Sigmoid colon (tissue), 7 donors: ENCODE measurements around the gene FAM227A. TPM values are rescaled to one million over a fixed set of nuclear protein-coding genes. Genes with fewer than 3 reads are reported as not detected.

Experiments used
- DNase-seq: peaks from one replicate; pipeline ENCODE4 v3.0.0-alpha.2; 2019
- H3K27ac ChIP-seq, 4 donors: fragments of 200-600 bp; sonication (generic); one replicate each; pipeline ENCODE4 v1.5.1; 2016 to 2019; ENCODE audit warnings: mild to moderate bottlenecking in 1 of 4
- H3K27me3 ChIP-seq, 3 donors: fragments of 200-600 bp; sonication (generic); one replicate each; pipeline ENCODE4 v1.5.1; 2019; ENCODE audit warnings: mild to moderate bottlenecking in 1 of 3
- H3K36me3 ChIP-seq, 4 donors: fragments of 200-600 bp; sonication (generic); one replicate each; pipeline ENCODE4 v1.5.1; 2016 to 2019
- H3K4me1 ChIP-seq, 4 donors: fragments of 200-600 bp; sonication (generic); one replicate each; pipeline ENCODE4 v1.5.1; 2017 to 2019
- H3K4me3 ChIP-seq, 4 donors: fragments of 200-600 bp; sonication (generic); one replicate each; pipeline ENCODE4 v1.5.1; 2017 to 2019; ENCODE audit warnings: mild to moderate bottlenecking in 2 of 4, moderate library complexity in 1 of 4
- H3K9me3 ChIP-seq, 4 donors: fragments of 200-600 bp in 3 of 4; sonication (generic) in 3 of 4; one replicate each; pipeline versions ENCODE4 v1.5.1 to v1.6.1; 2013 to 2019
- EP300 ChIP-seq, 4 donors: sonication (generic); formaldehyde crosslinking; IDR thresholded peaks; one replicate each; pipeline ENCODE4 v1.6.1; 2017; ENCODE audit warnings: antibody characterized with exemption in 4 of 4
- POLR2A ChIP-seq, 2 donors: fragments of 450-650 bp; IDR thresholded peaks; one replicate each; pipeline ENCODE4 v1.6.1; 2016; ENCODE audit warnings: antibody characterized with exemption in 2 of 2, mild to moderate bottlenecking in 2 of 2, moderate library complexity in 2 of 2
- POLR2AphosphoS5 ChIP-seq, 4 donors: sonication (generic); formaldehyde crosslinking; IDR thresholded peaks; one replicate each; pipeline ENCODE4 v1.6.1; 2017; ENCODE audit warnings: antibody characterized with exemption in 4 of 4
- WGBS, 2 donors: extraction: QIAGEN DNeasy Blood & Tissue Kit; methylation state at CpG; one replicate each; pipeline ENCODE4 v1.1.7; 2013; 5-methylcytosine and 5-hydroxymethylcytosine counted together
- intact Hi-C: fragments of 100-400 bp; cut with DNase I; formaldehyde crosslinking; loops from one replicate; pipeline ENCODE4 v1.15.1; 2023
- polyA plus RNA-seq, 3 donors: library from polyadenylated mRNA; stranded (reverse); fragments of 200-250 nt; gene quantifications; one replicate each; pipeline ENCODE4 v1.2.3, GENCODE V29; 2013
- total RNA-seq, 4 donors: library from RNA; depleted of rRNA; stranded (reverse); fragments of >200 nt; gene quantifications; one replicate each; pipeline ENCODE4 v1.1.0, GENCODE V29; 2016
- TF ChIP-seq, protein P1 (sequence below), 4 experiments: fragments of 450-650 bp in 3 of 4; fragments of 200-600 bp in 1 of 4; IDR thresholded peaks; one replicate each; pipeline ENCODE4 v1.5.1; 2016 to 2019; ENCODE audit warnings: antibody characterized with exemption in 4 of 4, mild to moderate bottlenecking in 3 of 4, moderate library complexity in 2 of 4
- donor health status: healthy with polysubstance abuse.
- donor health status: Bipolar disorder and iron deficiency.
- donor health status: healthy.

Gene FAM227A
- total and polyA plus RNA-seq, 7 donors: 0.23 to 3.2 (median 0.61) TPM; not detected in 1

DNA sequence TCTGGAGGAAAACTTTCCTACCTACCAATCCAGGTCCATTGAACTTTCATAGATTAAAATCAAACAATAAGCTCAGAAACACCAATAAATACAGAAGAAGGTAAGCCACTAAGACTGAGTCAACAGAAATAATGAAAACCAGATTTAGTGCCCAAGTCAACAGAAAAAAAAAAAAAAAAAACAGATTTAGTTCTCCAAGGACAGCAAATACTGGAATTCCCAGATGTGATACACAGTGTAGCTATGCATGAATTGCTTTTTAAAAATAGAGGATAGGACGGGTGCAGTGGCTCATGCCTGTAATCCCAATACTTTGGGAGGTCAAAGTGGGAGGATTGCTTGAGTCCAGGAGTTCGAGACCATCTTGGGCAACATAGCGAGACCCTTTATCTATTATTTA lies 101.9 kb downstream of the FAM227A start:
- WGBS, 2 donors: 90 to 95% methylated on average over 3 of the region's 3 CpGs
- intact Hi-C loops: no loop called here
- H3K27ac ChIP-seq: no peak overlapping the region
- no peaks in the 10 kb centered on the region for H3K9me3 ChIP-seq
- H3K4me3 ChIP-seq: no peak overlapping the region
- no peaks in the 10 kb centered on the region for H3K36me3 ChIP-seq
- H3K27me3 ChIP-seq: no peaks in the 10 kb centered on the region
- no peak for DNase-seq
- no peak for TF ChIP-seq POLR2A (IDR thresholded peaks at IDR 0.05)
- TF ChIP-seq, protein P1, sequence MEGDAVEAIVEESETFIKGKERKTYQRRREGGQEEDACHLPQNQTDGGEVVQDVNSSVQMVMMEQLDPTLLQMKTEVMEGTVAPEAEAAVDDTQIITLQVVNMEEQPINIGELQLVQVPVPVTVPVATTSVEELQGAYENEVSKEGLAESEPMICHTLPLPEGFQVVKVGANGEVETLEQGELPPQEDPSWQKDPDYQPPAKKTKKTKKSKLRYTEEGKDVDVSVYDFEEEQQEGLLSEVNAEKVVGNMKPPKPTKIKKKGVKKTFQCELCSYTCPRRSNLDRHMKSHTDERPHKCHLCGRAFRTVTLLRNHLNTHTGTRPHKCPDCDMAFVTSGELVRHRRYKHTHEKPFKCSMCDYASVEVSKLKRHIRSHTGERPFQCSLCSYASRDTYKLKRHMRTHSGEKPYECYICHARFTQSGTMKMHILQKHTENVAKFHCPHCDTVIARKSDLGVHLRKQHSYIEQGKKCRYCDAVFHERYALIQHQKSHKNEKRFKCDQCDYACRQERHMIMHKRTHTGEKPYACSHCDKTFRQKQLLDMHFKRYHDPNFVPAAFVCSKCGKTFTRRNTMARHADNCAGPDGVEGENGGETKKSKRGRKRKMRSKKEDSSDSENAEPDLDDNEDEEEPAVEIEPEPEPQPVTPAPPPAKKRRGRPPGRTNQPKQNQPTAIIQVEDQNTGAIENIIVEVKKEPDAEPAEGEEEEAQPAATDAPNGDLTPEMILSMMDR (IDR thresholded peaks at IDR 0.05): no peak
- TF ChIP-seq EP300 (IDR thresholded peaks at IDR 0.05): no peak
- TF ChIP-seq POLR2AphosphoS5 (IDR thresholded peaks at IDR 0.05): no peak
- no peaks in the 10 kb centered on the region for H3K4me1 ChIP-seq

DNA sequence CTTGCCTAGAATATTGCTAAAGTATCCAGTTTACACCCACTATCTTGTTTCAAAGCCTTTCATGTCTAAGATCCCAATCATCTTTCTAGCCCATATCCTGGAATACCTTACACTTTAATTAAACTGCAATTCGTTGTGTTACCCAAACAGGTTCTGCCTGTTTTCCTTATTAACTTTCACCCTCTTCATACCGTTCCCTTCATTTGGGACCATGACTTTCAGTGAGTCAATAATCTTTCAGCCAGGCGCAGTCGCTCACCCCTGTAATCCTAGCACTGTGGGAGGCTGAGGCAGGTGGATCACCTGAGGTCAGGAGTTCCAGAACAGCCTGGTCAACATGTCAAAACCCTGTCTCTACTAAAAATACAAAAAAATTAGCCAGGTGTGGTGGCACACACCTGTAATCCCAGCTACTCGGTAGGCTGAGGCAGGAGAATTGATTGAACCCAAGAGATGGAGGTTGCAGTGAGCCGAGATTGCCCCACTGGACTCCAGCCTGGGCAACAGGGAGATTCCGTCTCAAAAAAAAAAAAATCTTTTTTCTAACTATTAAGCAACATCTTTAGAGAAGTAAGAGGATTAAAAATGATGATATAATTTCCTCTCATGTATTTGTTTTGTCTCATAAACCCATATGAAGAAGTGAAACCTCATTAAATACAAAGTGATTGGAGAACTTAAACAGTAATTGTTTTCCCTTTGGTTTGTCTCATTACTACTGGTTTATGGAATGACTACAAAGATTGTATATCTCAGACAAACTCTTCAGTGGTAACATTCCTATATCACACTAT lies 106.9 kb downstream of the FAM227A start:
- Histone ChIP-seq H3K4me3 (no peak overlapping the region), H3K9me3 (no peaks in the 10 kb centered on the region), H3K27ac (no peak overlapping the region), H3K27me3 (no peaks in the 10 kb centered on the region), H3K4me1 (no peaks in the 10 kb centered on the region), H3K36me3 (no peaks in the 10 kb centered on the region)
- TF ChIP-seq POLR2A (IDR thresholded peaks at IDR 0.05) (no peak), POLR2AphosphoS5 (IDR thresholded peaks at IDR 0.05) (no peak), EP300 (IDR thresholded peaks at IDR 0.05) (no peak)
- TF ChIP-seq, protein P1 (IDR thresholded peaks at IDR 0.05): no peak
- DNase-seq: no peak
- WGBS, 2 donors: 39 to 71% methylated on average over 7 of the region's 7 CpGs
- intact Hi-C loops: no loop called here

DNA sequence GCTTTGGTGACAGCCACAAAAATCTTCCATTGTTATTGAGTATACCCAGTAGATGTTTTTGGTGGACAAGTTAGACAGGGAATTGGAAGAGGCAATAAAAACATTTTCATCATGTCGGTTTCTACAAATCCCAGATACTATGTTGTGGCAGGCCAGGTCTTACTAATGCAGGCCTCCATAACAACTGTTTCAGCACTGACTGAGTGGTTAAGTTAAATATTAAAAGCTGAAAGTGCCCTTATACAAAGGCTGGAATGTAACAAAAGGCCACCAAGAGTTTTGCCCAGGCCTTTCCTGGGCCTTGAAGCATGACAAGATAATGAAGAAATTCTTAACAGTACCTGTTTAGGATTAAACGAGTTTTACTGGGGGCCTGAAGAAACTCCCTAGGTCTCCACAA lies 115.5 kb downstream of the FAM227A start:
- DNase-seq: no peak
- no peak overlapping the region for H3K27ac ChIP-seq
- no peaks in the 10 kb centered on the region for H3K27me3 ChIP-seq
- H3K9me3 ChIP-seq: no peaks in the 10 kb centered on the region
- no peaks in the 10 kb centered on the region for H3K36me3 ChIP-seq
- WGBS, 2 donors: 21 to 68% methylated on average over 2 of the region's 2 CpGs
- intact Hi-C loops: loop anchor here (5.0 kb wide), 1 partner anchor 108 kb away; no protein-coding TSS in a partner anchor
- no peak overlapping the region for H3K4me3 ChIP-seq
- H3K4me1 ChIP-seq: no peaks in the 10 kb centered on the region
- TF ChIP-seq, protein P1 (IDR thresholded peaks at IDR 0.05): no peak
- TF ChIP-seq POLR2AphosphoS5 (IDR thresholded peaks at IDR 0.05) (no peak), EP300 (IDR thresholded peaks at IDR 0.05) (no peak), POLR2A (IDR thresholded peaks at IDR 0.05) (no peak)

DNA sequence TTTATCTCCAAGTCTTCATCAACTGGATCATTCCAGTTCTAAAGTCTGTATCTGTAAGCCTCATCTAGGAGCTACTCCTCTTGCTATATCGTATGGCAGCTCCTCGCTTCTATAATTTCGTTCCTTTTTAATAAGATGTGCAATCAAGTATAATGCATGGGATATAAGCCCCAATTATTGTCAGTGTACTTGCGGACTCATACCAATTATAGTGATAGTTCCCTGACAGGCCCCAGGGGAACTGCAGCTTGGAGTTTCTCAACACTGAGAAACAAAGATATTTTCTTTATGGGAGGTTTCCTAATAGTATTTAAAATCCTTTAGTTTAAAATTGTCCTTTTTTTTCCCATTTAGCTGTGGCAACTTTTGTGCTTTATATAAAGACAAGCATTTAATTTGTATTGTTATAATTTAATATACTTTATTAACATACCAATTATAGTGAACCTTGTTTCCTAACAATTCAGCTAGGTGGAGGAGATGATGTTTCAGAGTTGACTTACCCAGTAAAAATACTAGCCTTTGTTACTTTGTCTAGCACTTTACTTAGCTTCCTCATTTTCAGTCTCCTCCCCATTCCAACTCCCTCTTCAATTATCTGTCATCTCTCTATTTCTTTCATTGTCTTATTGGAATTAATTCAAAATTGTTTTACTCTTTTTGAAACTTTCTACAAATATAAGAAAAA lies 124.8 kb downstream of the FAM227A start:
- no peak overlapping the region for H3K27ac ChIP-seq
- no peak for DNase-seq
- no peaks in the 10 kb centered on the region for H3K4me1 ChIP-seq
- TF ChIP-seq POLR2A (IDR thresholded peaks at IDR 0.05): no peak
- TF ChIP-seq EP300 (IDR thresholded peaks at IDR 0.05): no peak
- TF ChIP-seq, protein P1 (IDR thresholded peaks at IDR 0.05): no peak
- no peak for TF ChIP-seq POLR2AphosphoS5 (IDR thresholded peaks at IDR 0.05)
- H3K4me3 ChIP-seq: no peak overlapping the region
- H3K36me3 ChIP-seq: no peaks in the 10 kb centered on the region
- H3K27me3 ChIP-seq: no peaks in the 10 kb centered on the region
- intact Hi-C loops: no loop called here
- WGBS, 2 donors: 92 to 94% methylated on average over 4 of the region's 4 CpGs
- H3K9me3 ChIP-seq: no peaks in the 10 kb centered on the region

Other genes starting within 250 kb of the FAM227A start
- not detected for gene KCNJ4, start 201.2 kb downstream of the FAM227A start, total RNA-seq
- gene KCNJ4, start 201.2 kb downstream of the FAM227A start, polyA plus RNA-seq: under 1 TPM in 1 of 3 donors, not detected in 2; 0.03 TPM
- 1 to 10 TPM; 2.5 to 5.5 (median 2.9) TPM for gene KDELR3, start 188.3 kb downstream of the FAM227A start, total RNA-seq
- gene KDELR3, start 188.3 kb downstream of the FAM227A start, polyA plus RNA-seq: 10 to 100 TPM in 2 of 3 donors, 1 to 10 TPM in 1; 7.4 to 14.3 (median 10.2) TPM
- 100 to 1,000 TPM; 504 to 630 (median 591) TPM for gene DDX17, start 150.1 kb downstream of the FAM227A start, total RNA-seq
- gene DDX17, start 150.1 kb downstream of the FAM227A start, polyA plus RNA-seq: 100 to 1,000 TPM in 1 of 3 donors, 10 to 100 TPM in 2; 54.7 to 175 (median 62.0) TPM
- gene DMC1, start 86.2 kb downstream of the FAM227A start, total RNA-seq: 10 to 100 TPM in 1 of 4 donors, 1 to 10 TPM in 2, under 1 TPM in 1; 0.68 to 43.3 (median 3.8) TPM
- gene DMC1, start 86.2 kb downstream of the FAM227A start, polyA plus RNA-seq: 10 to 100 TPM in 1 of 3 donors, under 1 TPM in 1, not detected in 1; 0.93 to 18.0 TPM
- gene CBY1, start 246 bp upstream of the FAM227A start, total RNA-seq: 10 to 100 TPM; 23.6 to 47.8 (median 39.3) TPM
- gene CBY1, start 246 bp upstream of the FAM227A start, polyA plus RNA-seq: 10 to 100 TPM; 33.6 to 35.6 (median 34.7) TPM
- 10 to 100 TPM; 37.7 to 50.2 (median 40.5) TPM for gene TOMM22, start 25.6 kb upstream of the FAM227A start, total RNA-seq
- 10 to 100 TPM; 56.9 to 65.2 (median 64.3) TPM for gene TOMM22, start 25.6 kb upstream of the FAM227A start, polyA plus RNA-seq
- 10 to 100 TPM; 34.9 to 46.0 (median 36.8) TPM for gene JOSD1, start 44.6 kb upstream of the FAM227A start, total RNA-seq
- gene JOSD1, start 44.6 kb upstream of the FAM227A start, polyA plus RNA-seq: 10 to 100 TPM; 57.6 to 94.6 (median 74.5) TPM
- gene GTPBP1, start 49.6 kb upstream of the FAM227A start, total RNA-seq: 10 to 100 TPM; 23.5 to 46.2 (median 31.0) TPM
- 10 to 100 TPM; 15.0 to 59.1 (median 21.0) TPM for gene GTPBP1, start 49.6 kb upstream of the FAM227A start, polyA plus RNA-seq
- 100 to 1,000 TPM; 255 to 319 (median 281) TPM for gene SUN2, start 99.6 kb upstream of the FAM227A start, total RNA-seq
- 100 to 1,000 TPM in 1 of 3 donors, 10 to 100 TPM in 1, 1 to 10 TPM in 1; 9.2 to 132 (median 19.2) TPM for gene SUN2, start 99.6 kb upstream of the FAM227A start, polyA plus RNA-seq
- gene DNAL4, start 137.8 kb upstream of the FAM227A start, total RNA-seq: 10 to 100 TPM in 3 of 4 donors, 1 to 10 TPM in 1; 7.9 to 15.0 (median 11.5) TPM
- gene DNAL4, start 137.8 kb upstream of the FAM227A start, polyA plus RNA-seq: 10 to 100 TPM; 18.7 to 25.8 (median 23.8) TPM
- gene NPTXR, start 187.6 kb upstream of the FAM227A start, total RNA-seq: 10 to 100 TPM in 1 of 4 donors, 1 to 10 TPM in 3; 3.9 to 14.4 (median 5.3) TPM
- 1 to 10 TPM in 1 of 3 donors, under 1 TPM in 1, not detected in 1; under 0.01 to 2.9 TPM for gene NPTXR, start 187.6 kb upstream of the FAM227A start, polyA plus RNA-seq
- 10 to 100 TPM; 47.2 to 90.6 (median 59.3) TPM for gene CBX6, start 215.8 kb upstream of the FAM227A start, total RNA-seq
- gene CBX6, start 215.8 kb upstream of the FAM227A start, polyA plus RNA-seq: 10 to 100 TPM in 1 of 3 donors, 1 to 10 TPM in 2; 4.2 to 23.8 (median 5.1) TPM